Right hindlimb (tissue), 1 donor: Measurements from ENCODE around the gene CAPN12.
"Not testable (repeated sequence)": the region's sequence is repeated elsewhere in the genome, so short reads cannot be mapped to it uniquely, and the experiment has no call there.

Source experiments
- DNase-seq: peaks from one replicate; pipeline ENCODE4 v3.0.0-alpha.2; 2018

Gene CAPN12

GRCh38 chr19:38744298-38744681 lies at the start of gene CAPN12:
Gene CAPN12, minus strand, starts transcription at chr19:38744474. Its CDS starts 309 bp downstream, at chr19:38744165.
- DNase-seq = no peak

GRCh38 chr19:38793671-38794070 lies 49.4 kb upstream of the CAPN12 start:
- no peak for DNase-seq

- no peak for DNase-seq
Observed at GRCh38 chr19:38793177-38793576, 48.9 kb upstream of the CAPN12 start.

GRCh38 chr19:38792250-38793111 lies 48.2 kb upstream of the CAPN12 start:
- DNase-seq = peak; percentile 66

GRCh38 chr19:38791451-38792064 lies 47.3 kb upstream of the CAPN12 start:
- not testable (repeated sequence) for DNase-seq

- not testable (repeated sequence) for DNase-seq
Observed at GRCh38 chr19:38790507-38791403, 46.5 kb upstream of the CAPN12 start.

- DNase-seq = no peak
Observed at GRCh38 chr19:38788478-38789243, 44.4 kb upstream of the CAPN12 start, which contains the start of gene LGALS7B. Gene LGALS7B, plus strand, starts transcription at chr19:38789200. Its CDS starts 27 bp downstream, at chr19:38789227.

- no peak for DNase-seq
Observed at GRCh38 chr19:38786572-38787265, 42.4 kb upstream of the CAPN12 start.

GRCh38 chr19:38786061-38786460 lies 41.8 kb upstream of the CAPN12 start:
- DNase-seq = not testable (repeated sequence)

GRCh38 chr19:38785187-38785699 lies 41.0 kb upstream of the CAPN12 start:
- DNase-seq = no peak

- DNase-seq = no peak
Observed at GRCh38 chr19:38784224-38784623, 40.0 kb upstream of the CAPN12 start.

GRCh38 chr19:38782212-38782611 lies 37.9 kb upstream of the CAPN12 start:
- DNase-seq = not testable (repeated sequence)

GRCh38 chr19:38781058-38781457 lies 36.8 kb upstream of the CAPN12 start:
- DNase-seq = no peak

- no peak for DNase-seq
Observed at GRCh38 chr19:38780443-38780842, 36.2 kb upstream of the CAPN12 start.

- no peak for DNase-seq
Observed at GRCh38 chr19:38778733-38779132, 34.5 kb upstream of the CAPN12 start.

- no peak for DNase-seq
Observed at GRCh38 chr19:38774181-38774950, 30.1 kb upstream of the CAPN12 start.

- DNase-seq = no peak
Observed at GRCh38 chr19:38773469-38774177, 29.3 kb upstream of the CAPN12 start, which contains the start of gene LGALS7. Gene LGALS7, minus strand, starts transcription at chr19:38773517. Its CDS starts 25 bp downstream, at chr19:38773492.

- not testable (repeated sequence) for DNase-seq
Observed at GRCh38 chr19:38771569-38771968, 27.3 kb upstream of the CAPN12 start.

GRCh38 chr19:38770949-38771275 lies 26.6 kb upstream of the CAPN12 start:
- DNase-seq = not testable (repeated sequence)
